Heart right ventricle (tissue), 16 donors: ENCODE results near the gene TNFRSF8. TPM values are rescaled to one million over a fixed set of nuclear protein-coding genes. Genes with fewer than 3 reads are reported as not detected.

Experiments
- ATAC-seq, 8 donors: fragments of 200-7000 bp; cut with Tn5 transposase; one replicate each; pipeline ENCODE4 v1.9.1; 2020; ENCODE audit warnings: mild to moderate bottlenecking in 8 of 8, moderate library complexity in 8 of 8, moderate number of reproducible peaks in 1 of 8
- DNase-seq, 2 donors: peaks; one replicate each; pipeline ENCODE4 v3.0.0-alpha.2; 2020
- H3K27ac ChIP-seq, 10 donors: fragments of 200-600 bp; sonication (generic) in 2 of 10; one replicate each; pipeline versions ENCODE4 v1.5.0 to v1.8.0; 2020 to 2022; ENCODE audit warnings: mild to moderate bottlenecking in 3 of 10
- H3K27me3 ChIP-seq, 7 donors: fragments of 200-600 bp; one replicate each; pipeline ENCODE4 v1.8.0; 2021 to 2022; ENCODE audit warnings: mild to moderate bottlenecking in 2 of 7
- H3K36me3 ChIP-seq, 9 donors: fragments of 200-600 bp; sonication (generic) in 1 of 9; one replicate each; pipeline versions ENCODE4 v1.5.0 to v1.8.0; 2020 to 2022; ENCODE audit warnings: mild to moderate bottlenecking in 2 of 9
- H3K4me1 ChIP-seq, 9 donors: fragments of 200-600 bp; sonication (generic) in 1 of 9; one replicate each; pipeline versions ENCODE4 v1.5.0 to v1.8.0; 2020 to 2022; ENCODE audit warnings: mild to moderate bottlenecking in 4 of 9
- H3K4me3 ChIP-seq, 10 donors: fragments of 200-600 bp; sonication (generic) in 2 of 10; one replicate each; pipeline versions ENCODE4 v1.5.0 to v1.8.0; 2020 to 2022; ENCODE audit warnings: mild to moderate bottlenecking in 7 of 10, moderate library complexity in 2 of 10
- H3K9me3 ChIP-seq, 11 donors: fragments of 200-600 bp in 10 of 11; sonication (generic) in 2 of 11; one replicate each; pipeline versions ENCODE4 v1.5.0 to v1.8.0; 2013 to 2022; ENCODE audit warnings: mild to moderate bottlenecking in 2 of 11, control low read depth in 1 of 11, moderate library complexity in 1 of 11
- CTCF ChIP-seq, 9 donors: fragments of 200-600 bp; sonication (generic) in 2 of 9; IDR thresholded peaks; one replicate each; pipeline versions ENCODE4 v1.5.0 to v1.8.0; 2021 to 2022; ENCODE audit warnings: antibody characterized with exemption in 9 of 9, mild to moderate bottlenecking in 5 of 9, moderate library complexity in 1 of 9
- WGBS, 2 donors: extraction: QIAGEN DNeasy Blood & Tissue Kit; methylation state at CpG; one replicate each; pipeline ENCODE4 v1.1.7; 2013; ENCODE audit warnings: inconsistent platforms in 1 of 2; 5-methylcytosine and 5-hydroxymethylcytosine counted together
- intact Hi-C, 10 donors: fragments of 100-400 bp; cut with DNase I; formaldehyde crosslinking; loops; one replicate each; pipeline versions ENCODE4 v1.11.1 to v1.14.2; 2022
- polyA plus RNA-seq, 2 donors: library from polyadenylated mRNA; stranded (reverse); fragments of 200-250 nt; gene quantifications; one replicate each; pipeline ENCODE4 v1.2.3, GENCODE V29; 2013
- total RNA-seq, 10 donors: library from RNA; stranded (reverse); fragmentation: NEBNext Ultra II Directional in 3 of 10; extraction: Animal tissue kit (Norgen Biotek cat#: 25700) in 3 of 10; gene quantifications; one replicate each; pipeline versions ENCODE4 v1.2.1 to v1.2.4, GENCODE V29; 2021 to 2023
- donor health status: Arrhythmogenic right ventricular cardiomyopathy.
- donor health status: ischemic (EF 13 %, LVEDD 7.1; RV severe dilation, severe dysfunction).
- donor health status: healthy with polysubstance abuse.
- donor health status: DM: no; HTN: yes; CAD: no.
- donor health status: DM: no; HTN: no; CAD: no.
- donor health status: ischemic (EF 25% LVEDD 6.9; RV normal size, moderate dysfunction).
- donor health status: ischemic (EF 25% LVEDD 5.7; RV mildly dilated, moderate dysfunction).
- donor health status: healthy.
- donor health status: DM: yes; HTN: yes; CAD: no.
- donor health status: Ischemic cardiomyopathy.
- donor health status: ischemic (EF 35%, LVEDD 5.7; RV mildly dilated, moderate dysfunction).
- donor health status: nonischemic (EF 11% LVEDD 7.7; RV severe dilation, severe dysfunction).
- donor health status: DM: yes; HTN: yes; CAD: no.
- donor health status: PGD.
- donor health status: ischemic (EF 29% LVEDD 5.4; RV normal size, mild dysfunction).
- donor health status: nonischemic (EF 23%, LVEDD 6.1; RV moderate dilation, normal function).

The TNFRSF8 gene
- total and polyA plus RNA-seq, 12 donors: 0.21 to 2.4 (median 1.0) TPM

- Histone ChIP-seq H3K27ac (peak overlapping the region; percentile 20 to 96 (median 81)), H3K4me3 (peak overlapping the region in 2 of 10 donors; percentile 0 to 2), H3K4me1 (peaks cover 12 to 98% (median 27%) of the 10 kb centered on the region in 9 donors), H3K9me3 (no peaks in the 10 kb centered on the region), H3K27me3 (no peaks in the 10 kb centered on the region), H3K36me3 (no peaks in the 10 kb centered on the region)
- intact Hi-C loops: loop anchor here in 2 of 10 donors (5.0 kb wide), 1 partner anchor 34 kb away; no protein-coding TSS in a partner anchor
- WGBS, 2 donors: 74 to 81% methylated on average over 2 of the region's 2 CpGs
- ATAC-seq: peak in 2 of 8 donors; percentile 3 to 29
- DNase-seq: no peak
- TF ChIP-seq CTCF (IDR thresholded peaks at IDR 0.05): no peak
Measured at GRCh38 chr1:12161324-12161661, 98.2 kb downstream of the TNFRSF8 start.

GRCh38 chr1:12161662-12162458 lies 98.8 kb downstream of the TNFRSF8 start:
- H3K36me3 ChIP-seq: no peaks in the 10 kb centered on the region
- H3K27ac ChIP-seq: peak overlapping the region; percentile 20 to 96 (median 81)
- WGBS, 2 donors: 26 to 30% methylated on average over 9 of the region's 9 CpGs
- H3K27me3 ChIP-seq: peaks cover 0 to 4% (median 0%) of the 10 kb centered on the region in 7 donors
- ATAC-seq: peak; percentile 88 to 97 (median 96)
- peaks cover 15 to 99% (median 32%) of the 10 kb centered on the region in 9 donors for H3K4me1 ChIP-seq
- H3K4me3 ChIP-seq: peak overlapping the region in 2 of 10 donors; percentile 0 to 2
- intact Hi-C loops: loop anchor here in 2 of 10 donors (5.0 kb wide), 1 partner anchor 35 kb away; no protein-coding TSS in a partner anchor
- no peaks in the 10 kb centered on the region for H3K9me3 ChIP-seq
- TF ChIP-seq CTCF (IDR thresholded peaks at IDR 0.05): no peak
- peak; percentile 92 to 94 for DNase-seq

GRCh38 chr1:12162459-12163137 lies 99.5 kb downstream of the TNFRSF8 start:
- intact Hi-C loops: loop anchor here in 2 of 10 donors (5.0 kb wide), 1 partner anchor 35 kb away; no protein-coding TSS in a partner anchor
- H3K4me1 ChIP-seq: peaks cover 15 to 91% (median 32%) of the 10 kb centered on the region in 9 donors
- 91 to 92% methylated on average over 11 of the region's 11 CpGs for WGBS, 2 donors
- peak overlapping the region in 9 of 10 donors; percentile 74 to 96 (median 83) for H3K27ac ChIP-seq
- no peaks in the 10 kb centered on the region for H3K36me3 ChIP-seq
- no peak for TF ChIP-seq CTCF (IDR thresholded peaks at IDR 0.05)
- peaks cover 0 to 8% (median 0%) of the 10 kb centered on the region in 7 donors for H3K27me3 ChIP-seq
- DNase-seq (no peak), ATAC-seq (no peak)
- no peak overlapping the region for H3K4me3 ChIP-seq
- no peaks in the 10 kb centered on the region for H3K9me3 ChIP-seq

- DNase-seq: no peak
- H3K4me3 ChIP-seq: no peak overlapping the region
- 95 to 98% methylated on average over 9 of the region's 9 CpGs for WGBS, 2 donors
Measured at GRCh38 chr1:12163210-12163609, 100.1 kb downstream of the TNFRSF8 start.

More at GRCh38 chr1:12163210-12163609, 100.1 kb downstream of the TNFRSF8 start:
- H3K9me3 ChIP-seq: no peaks in the 10 kb centered on the region
- peaks cover 0 to 8% (median 0%) of the 10 kb centered on the region in 7 donors for H3K27me3 ChIP-seq
- intact Hi-C loops: loop anchor here in 2 of 10 donors (5.0 kb wide), 1 partner anchor 36 kb away; no protein-coding TSS in a partner anchor
- no peaks in the 10 kb centered on the region for H3K36me3 ChIP-seq
- ATAC-seq: no peak
- H3K4me1 ChIP-seq: peaks cover 15 to 89% (median 36%) of the 10 kb centered on the region in 9 donors
- H3K27ac ChIP-seq: peak overlapping the region in 4 of 10 donors; percentile 83 to 96 (median 86)
- no peak for TF ChIP-seq CTCF (IDR thresholded peaks at IDR 0.05)
